SK-N-SH treated with all-trans-retinoic acid at 6 μM for 48 hours (cell line): ENCODE data around the gene LAMA3.

Experiments
- ATAC-seq: fragments of 200-7000 bp; cut with Tn5 transposase; 3 replicates; pipeline ENCODE4 v1.9.1; 2020; ENCODE audit warnings: mild to moderate bottlenecking, moderate library complexity
- ARNTL ChIP-seq: fragments of 450-650 bp; formaldehyde crosslinking; IDR thresholded peaks from 2 replicates; pipeline ENCODE4 v1.5.0; 2020; ENCODE audit warnings: low read depth, mild to moderate bottlenecking, moderate library complexity, borderline replicate concordance
- BACH2 ChIP-seq: fragments of 250-450 bp; sonication (Bioruptor Pico); IDR thresholded peaks from 2 replicates; pipeline ENCODE4 v1.9.0; 2021; ENCODE audit warnings: mild to moderate bottlenecking, borderline replicate concordance
- CREB5 ChIP-seq: fragments of 250-450 bp; sonication (Bioruptor Pico); IDR thresholded peaks from 2 replicates; pipeline ENCODE4 v1.5.1; 2020; ENCODE audit warnings: low read depth, mild to moderate bottlenecking, moderate library complexity
- CSDC2 ChIP-seq: fragments of 250-450 bp; sonication (Bioruptor Pico); IDR thresholded peaks from 2 replicates; pipeline ENCODE4 v1.5.0; 2020; ENCODE audit warnings: mild to moderate bottlenecking, moderate library complexity
- CSRNP3 ChIP-seq: fragments of 250-450 bp; sonication (Bioruptor Pico); IDR thresholded peaks from 2 replicates; pipeline ENCODE4 v1.5.1; 2021; ENCODE audit warnings: mild to moderate bottlenecking, moderate library complexity
- GLIS3 ChIP-seq: fragments of 250-450 bp; sonication (Bioruptor Pico); IDR thresholded peaks from 2 replicates; pipeline ENCODE4 v1.5.0; 2020; ENCODE audit warnings: mild to moderate bottlenecking, moderate library complexity
- ISL1 ChIP-seq: fragments of 250-450 bp; sonication (Bioruptor Pico); IDR thresholded peaks from 2 replicates; pipeline ENCODE4 v2.1.2; 2022; ENCODE audit warnings: mild to moderate bottlenecking, moderate library complexity
- OSR1 ChIP-seq: fragments of 250-450 bp; sonication (Bioruptor Pico); IDR thresholded peaks from 2 replicates; pipeline ENCODE4 v1.8.0; 2022; ENCODE audit warnings: moderate library complexity, mild to moderate bottlenecking, inconsistent platforms
- POU6F1 ChIP-seq: fragments of 250-450 bp; sonication (Bioruptor Pico); IDR thresholded peaks from 2 replicates; pipeline ENCODE4 v1.8.0; 2021; ENCODE audit warnings: low read depth, mild to moderate bottlenecking, moderate library complexity, borderline replicate concordance
- RARB ChIP-seq: fragments of 250-450 bp; sonication (Bioruptor Pico); IDR thresholded peaks from 2 replicates; pipeline ENCODE4 v1.8.0; 2021; ENCODE audit warnings: mild to moderate bottlenecking, moderate library complexity
- SNAI2 ChIP-seq: fragments of 250-450 bp; sonication (Bioruptor Pico); IDR thresholded peaks from 2 replicates; pipeline ENCODE4 v1.5.0; 2020; ENCODE audit warnings: mild to moderate bottlenecking, moderate library complexity
- TCF4 ChIP-seq: fragments of 250-450 bp; sonication (Bioruptor Pico); IDR thresholded peaks from 2 replicates; pipeline ENCODE4 v1.8.0; 2021; ENCODE audit warnings: mild to moderate bottlenecking, moderate library complexity, borderline replicate concordance
- TOX ChIP-seq: fragments of 250-450 bp; sonication (Bioruptor Pico); IDR thresholded peaks from 2 replicates; pipeline ENCODE4 v1.8.0; 2021; ENCODE audit warnings: mild to moderate bottlenecking, moderate library complexity, borderline replicate concordance
- ZC3H10 ChIP-seq: fragments of 250-450 bp; sonication (Bioruptor Pico); IDR thresholded peaks from 2 replicates; pipeline ENCODE4 v1.5.1; 2021; ENCODE audit warnings: mild to moderate bottlenecking, moderate library complexity
- ZFP3 ChIP-seq: fragments of 250-450 bp; sonication (Bioruptor Pico); IDR thresholded peaks from 2 replicates; pipeline ENCODE4 v1.5.0; 2020; ENCODE audit warnings: mild to moderate bottlenecking, moderate library complexity
- ZFP30 ChIP-seq: fragments of 450-650 bp; formaldehyde crosslinking; IDR thresholded peaks from 2 replicates; pipeline ENCODE4 v1.5.0; 2022; ENCODE audit warnings: mild to moderate bottlenecking, moderate library complexity
- ZNF565 ChIP-seq: fragments of 450-650 bp; formaldehyde crosslinking; conservative IDR thresholded peaks from 2 replicates; pipeline ENCODE4 v1.5.0; 2020; ENCODE audit warnings: low read depth, mild to moderate bottlenecking, moderate library complexity
- ZNF8 ChIP-seq: fragments of 450-650 bp; formaldehyde crosslinking; IDR thresholded peaks from 2 replicates; pipeline ENCODE4 v1.5.0; 2020; ENCODE audit warnings: mild to moderate bottlenecking, moderate library complexity
- TF ChIP-seq, protein P1 (sequence below): fragments of 250-450 bp; sonication (Bioruptor Pico); IDR thresholded peaks from 2 replicates; pipeline ENCODE4 v1.5.0; 2020; ENCODE audit warnings: mild to moderate bottlenecking, moderate library complexity
- TF ChIP-seq, protein P2 (sequence below): fragments of 250-450 bp; sonication (Bioruptor Pico); IDR thresholded peaks from 2 replicates; pipeline ENCODE4 v1.8.0; 2020; ENCODE audit warnings: mild to moderate bottlenecking, moderate library complexity, borderline replicate concordance

Gene LAMA3

DNA sequence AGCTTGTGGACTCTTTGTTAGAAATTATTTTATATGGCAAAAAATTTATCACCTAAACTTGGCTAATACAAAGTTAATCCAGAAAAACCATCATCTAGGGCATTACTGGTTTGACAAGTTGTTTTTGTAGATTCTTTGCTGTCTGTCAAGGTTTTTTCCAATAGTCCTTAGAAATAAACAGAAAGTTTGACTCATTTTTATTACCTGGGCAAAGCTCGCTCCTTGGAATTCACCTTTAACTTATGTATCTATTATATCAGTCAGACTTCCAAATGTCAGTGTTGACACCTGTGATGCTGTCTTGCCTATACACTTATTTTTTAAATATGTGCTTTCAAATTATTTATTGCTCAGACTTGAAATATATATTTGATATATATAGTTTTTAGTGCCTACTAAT, 21.7 kb downstream of the LAMA3 start:
- TF ChIP-seq CREB5 (CRISPR knock-in tag) (no peak), GLIS3 (no peak), POU6F1 (CRISPR knock-in tag) (no peak), ZNF8 (no peak), TCF4 (CRISPR knock-in tag) (no peak)
- TF ChIP-seq, protein P1, sequence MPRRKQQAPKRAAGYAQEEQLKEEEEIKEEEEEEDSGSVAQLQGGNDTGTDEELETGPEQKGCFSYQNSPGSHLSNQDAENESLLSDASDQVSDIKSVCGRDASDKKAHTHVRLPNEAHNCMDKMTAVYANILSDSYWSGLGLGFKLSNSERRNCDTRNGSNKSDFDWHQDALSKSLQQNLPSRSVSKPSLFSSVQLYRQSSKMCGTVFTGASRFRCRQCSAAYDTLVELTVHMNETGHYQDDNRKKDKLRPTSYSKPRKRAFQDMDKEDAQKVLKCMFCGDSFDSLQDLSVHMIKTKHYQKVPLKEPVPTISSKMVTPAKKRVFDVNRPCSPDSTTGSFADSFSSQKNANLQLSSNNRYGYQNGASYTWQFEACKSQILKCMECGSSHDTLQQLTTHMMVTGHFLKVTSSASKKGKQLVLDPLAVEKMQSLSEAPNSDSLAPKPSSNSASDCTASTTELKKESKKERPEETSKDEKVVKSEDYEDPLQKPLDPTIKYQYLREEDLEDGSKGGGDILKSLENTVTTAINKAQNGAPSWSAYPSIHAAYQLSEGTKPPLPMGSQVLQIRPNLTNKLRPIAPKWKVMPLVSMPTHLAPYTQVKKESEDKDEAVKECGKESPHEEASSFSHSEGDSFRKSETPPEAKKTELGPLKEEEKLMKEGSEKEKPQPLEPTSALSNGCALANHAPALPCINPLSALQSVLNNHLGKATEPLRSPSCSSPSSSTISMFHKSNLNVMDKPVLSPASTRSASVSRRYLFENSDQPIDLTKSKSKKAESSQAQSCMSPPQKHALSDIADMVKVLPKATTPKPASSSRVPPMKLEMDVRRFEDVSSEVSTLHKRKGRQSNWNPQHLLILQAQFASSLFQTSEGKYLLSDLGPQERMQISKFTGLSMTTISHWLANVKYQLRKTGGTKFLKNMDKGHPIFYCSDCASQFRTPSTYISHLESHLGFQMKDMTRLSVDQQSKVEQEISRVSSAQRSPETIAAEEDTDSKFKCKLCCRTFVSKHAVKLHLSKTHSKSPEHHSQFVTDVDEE, result no peak
- no peak for ATAC-seq

GRCh38 chr18:23711426-23711825, 22.2 kb downstream of the LAMA3 start:
- no peak for TF ChIP-seq ZFP30 (CRISPR knock-in tag)
- TF ChIP-seq CSDC2 (CRISPR knock-in tag), result no peak
- TF ChIP-seq TOX (CRISPR knock-in tag), result no peak
- TF ChIP-seq OSR1 (CRISPR knock-in tag), result no peak
- TF ChIP-seq, protein P1, result no peak
- TF ChIP-seq, protein P2, sequence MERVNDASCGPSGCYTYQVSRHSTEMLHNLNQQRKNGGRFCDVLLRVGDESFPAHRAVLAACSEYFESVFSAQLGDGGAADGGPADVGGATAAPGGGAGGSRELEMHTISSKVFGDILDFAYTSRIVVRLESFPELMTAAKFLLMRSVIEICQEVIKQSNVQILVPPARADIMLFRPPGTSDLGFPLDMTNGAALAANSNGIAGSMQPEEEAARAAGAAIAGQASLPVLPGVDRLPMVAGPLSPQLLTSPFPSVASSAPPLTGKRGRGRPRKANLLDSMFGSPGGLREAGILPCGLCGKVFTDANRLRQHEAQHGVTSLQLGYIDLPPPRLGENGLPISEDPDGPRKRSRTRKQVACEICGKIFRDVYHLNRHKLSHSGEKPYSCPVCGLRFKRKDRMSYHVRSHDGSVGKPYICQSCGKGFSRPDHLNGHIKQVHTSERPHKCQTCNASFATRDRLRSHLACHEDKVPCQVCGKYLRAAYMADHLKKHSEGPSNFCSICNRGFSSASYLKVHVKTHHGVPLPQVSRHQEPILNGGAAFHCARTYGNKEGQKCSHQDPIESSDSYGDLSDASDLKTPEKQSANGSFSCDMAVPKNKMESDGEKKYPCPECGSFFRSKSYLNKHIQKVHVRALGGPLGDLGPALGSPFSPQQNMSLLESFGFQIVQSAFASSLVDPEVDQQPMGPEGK (CRISPR knock-in tag), result no peak
- TF ChIP-seq ZNF565 (CRISPR knock-in tag), result no peak
- no peak for TF ChIP-seq ARNTL (CRISPR knock-in tag)
- no peak for TF ChIP-seq ZFP3 (CRISPR knock-in tag)
- TF ChIP-seq SNAI2 (CRISPR knock-in tag), result no peak
- TF ChIP-seq ZC3H10 (CRISPR knock-in tag), result no peak
- no peak for TF ChIP-seq BACH2
- TF ChIP-seq CREB5 (CRISPR knock-in tag), result no peak
- no peak for TF ChIP-seq GLIS3
- no peak for TF ChIP-seq POU6F1 (CRISPR knock-in tag)
- no peak for TF ChIP-seq RARB
- TF ChIP-seq ISL1, result no peak
- no peak for TF ChIP-seq CSRNP3 (CRISPR knock-in tag)
- ATAC-seq, result no peak
